HepG2 (cell line): ENCODE data around the gene NME1. TPM values are rescaled to one million over a fixed set of nuclear protein-coding genes. Genes with fewer than 3 reads are reported as not detected.

ENCODE experiments used
- BRCA1 ChIP-seq: sonication (generic); formaldehyde crosslinking; IDR thresholded peaks from 2 replicates; pipeline ENCODE4 v1.4.0; 2020; ENCODE audit warnings: missing genetic modification reagents
- CCDC6 ChIP-seq: sonication (generic); formaldehyde crosslinking; IDR thresholded peaks from 2 replicates; pipeline ENCODE4 v1.8.1; 2022; ENCODE audit warnings: mild to moderate bottlenecking, missing genetic modification reagents, moderate library complexity
- EHMT2 ChIP-seq: fragments of 200-600 bp; sonication (generic); IDR thresholded peaks from 2 replicates; pipeline ENCODE4 v1.7.0; 2017; ENCODE audit warnings: antibody characterized with exemption, low read depth, low read length, borderline replicate concordance
- KMT2B ChIP-seq: IDR thresholded peaks from 2 replicates; pipeline ENCODE4 v1.6.1; 2016; ENCODE audit warnings: missing genetic modification reagents, missing compliant biosample characterization
- PPARG ChIP-seq: conservative IDR thresholded peaks from 2 replicates; pipeline ENCODE4 v1.6.1; 2016; ENCODE audit warnings: missing biosample characterization, missing genetic modification reagents
- TEAD2 ChIP-seq: sonication (generic); formaldehyde crosslinking; IDR thresholded peaks from 2 replicates; pipeline ENCODE4 v1.9.0; 2021; ENCODE audit warnings: missing genetic modification reagents
- ZNF225 ChIP-seq: sonication (generic); formaldehyde crosslinking; IDR thresholded peaks from 2 replicates; pipeline ENCODE4 v1.4.0; 2020; ENCODE audit warnings: mild to moderate bottlenecking, missing genetic modification reagents
- ZNF296 ChIP-seq: sonication (generic); formaldehyde crosslinking; conservative IDR thresholded peaks from 2 replicates; pipeline ENCODE4 v1.5.0; 2020; ENCODE audit warnings: mild to moderate bottlenecking, missing genetic modification reagents
- ZNF430 ChIP-seq: sonication (generic); formaldehyde crosslinking; IDR thresholded peaks from 2 replicates; pipeline ENCODE4 v1.9.0; 2021; ENCODE audit warnings: mild to moderate bottlenecking, missing genetic modification reagents
- ZNF501 ChIP-seq: sonication (generic); formaldehyde crosslinking; IDR thresholded peaks from 2 replicates; pipeline ENCODE4 v1.5.1; 2020; ENCODE audit warnings: mild to moderate bottlenecking, moderate library complexity, missing genetic modification reagents
- ZNF556 ChIP-seq: sonication (generic); formaldehyde crosslinking; IDR thresholded peaks from 2 replicates; pipeline ENCODE4 v1.4.0; 2020; ENCODE audit warnings: mild to moderate bottlenecking, missing genetic modification reagents, borderline replicate concordance
- ZNF558 ChIP-seq: sonication (generic); formaldehyde crosslinking; IDR thresholded peaks from 2 replicates; pipeline ENCODE4 v1.9.0; 2022; ENCODE audit warnings: mild to moderate bottlenecking, missing genetic modification reagents, borderline replicate concordance
- ZNF564 ChIP-seq: sonication (generic); formaldehyde crosslinking; IDR thresholded peaks from 2 replicates; pipeline ENCODE4 v1.8.1; 2023; ENCODE audit warnings: mild to moderate bottlenecking, missing genetic modification reagents
- ZNF569 ChIP-seq: sonication (generic); formaldehyde crosslinking; IDR thresholded peaks from 2 replicates; pipeline ENCODE4 v1.5.0; 2020; ENCODE audit warnings: mild to moderate bottlenecking, missing genetic modification reagents, moderate library complexity, borderline replicate concordance
- ZNF724P ChIP-seq: sonication (generic); formaldehyde crosslinking; IDR thresholded peaks from 2 replicates; pipeline ENCODE4 v1.8.0; 2022; ENCODE audit warnings: missing genetic modification reagents, borderline replicate concordance
- ZNF768 ChIP-seq: sonication (generic); formaldehyde crosslinking; IDR thresholded peaks from 2 replicates; pipeline ENCODE4 v1.4.0; 2020; ENCODE audit warnings: missing genetic modification reagents
- ZNF775 ChIP-seq: sonication (generic); formaldehyde crosslinking; IDR thresholded peaks from 2 replicates; pipeline ENCODE4 v1.4.0; 2020; ENCODE audit warnings: missing genetic modification reagents, mild to moderate bottlenecking, moderate library complexity, borderline replicate concordance
- polyA plus RNA-seq, 8 experiments: library from polyadenylated mRNA; depleted of rRNA in 3 of 8; stranded (reverse) in 7 of 8; unstranded in 1 of 8; fragments of >200 nt; fragmentation: Illumina TruSeq in 4 of 8; extraction: Trizol in 4 of 8; gene quantifications; 2 replicates each; pipeline versions ENCODE4 v1.2.1 to v1.2.3, GENCODE V29; 2011 to 2016; ENCODE audit warnings: low read depth in 4 of 8, missing spikeins in 1 of 8, mixed read lengths in 1 of 8; ENCODE audit not compliant: insufficient read depth in 1 of 8
- total RNA-seq, 5 experiments: library from RNA; depleted of rRNA; stranded (reverse); fragments of >200 nt; fragmentation: Illumina TruSeq; extraction: Trizol; gene quantifications; 2 replicates each; pipeline ENCODE4 v1.2.3, GENCODE V29; 2016; ENCODE audit warnings: low read depth in 1 of 5
- TF ChIP-seq, protein P1 (sequence below): sonication (generic); formaldehyde crosslinking; IDR thresholded peaks from 2 replicates; pipeline ENCODE4 v1.4.0; 2020; ENCODE audit warnings: mild to moderate bottlenecking, missing genetic modification reagents
- TF ChIP-seq, protein P2 (sequence below): sonication (generic); formaldehyde crosslinking; IDR thresholded peaks from 2 replicates; pipeline ENCODE4 v1.8.1; 2023; ENCODE audit warnings: mild to moderate bottlenecking, missing genetic modification reagents, borderline replicate concordance

NME1 gene
- total and polyA plus RNA-seq, 2 of the 13 experiments (the other 11 are each of a cell fraction or from before 2014, with no cell fraction given), result 295 to 516 TPM

DNA sequence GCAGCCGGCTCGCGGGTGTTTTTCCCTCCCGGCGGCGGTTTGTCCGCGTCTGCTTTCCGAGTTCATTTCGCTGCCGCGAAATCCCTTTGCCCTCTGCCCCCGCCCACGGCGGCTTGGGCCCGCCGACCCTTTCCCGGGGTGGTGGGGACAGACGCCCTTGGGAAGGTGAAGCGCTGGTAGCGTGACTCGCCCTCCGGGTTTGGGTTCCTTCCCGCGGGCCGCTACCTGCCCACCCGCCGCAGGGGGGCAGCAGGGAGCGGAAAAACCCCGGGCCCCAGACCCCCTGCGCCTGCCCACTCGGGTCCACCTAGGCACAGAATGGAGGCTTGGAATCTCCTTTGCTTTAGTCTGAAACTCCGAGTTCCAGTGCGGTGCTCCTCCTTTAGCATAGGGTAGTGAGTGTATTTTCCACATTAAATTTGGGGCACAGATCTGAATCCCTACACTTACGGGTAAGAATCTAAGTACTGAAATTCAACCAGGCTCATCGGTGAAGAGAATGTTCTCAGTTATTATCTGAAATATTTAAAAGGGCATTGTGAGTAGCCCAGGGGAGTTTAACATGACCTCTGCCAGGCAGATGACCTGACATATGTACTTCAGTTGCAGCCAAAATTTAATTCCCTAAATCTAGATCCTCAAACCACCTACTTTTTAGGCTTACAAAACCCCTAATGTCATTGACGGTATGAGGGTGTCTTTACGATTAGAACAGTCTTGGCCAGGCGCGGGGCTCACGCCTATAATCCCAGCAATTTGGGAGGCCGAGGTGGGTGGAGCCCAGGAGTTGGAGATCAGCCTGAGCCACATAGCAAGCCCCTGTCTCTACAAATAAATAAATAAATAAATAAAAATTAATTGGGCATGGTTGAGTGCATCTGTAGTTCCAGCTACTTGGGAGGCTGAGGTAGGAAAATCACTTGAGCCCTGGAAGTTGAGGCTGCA, 13.9 kb downstream of the NME1 start (continued):
- TF ChIP-seq, protein P1, sequence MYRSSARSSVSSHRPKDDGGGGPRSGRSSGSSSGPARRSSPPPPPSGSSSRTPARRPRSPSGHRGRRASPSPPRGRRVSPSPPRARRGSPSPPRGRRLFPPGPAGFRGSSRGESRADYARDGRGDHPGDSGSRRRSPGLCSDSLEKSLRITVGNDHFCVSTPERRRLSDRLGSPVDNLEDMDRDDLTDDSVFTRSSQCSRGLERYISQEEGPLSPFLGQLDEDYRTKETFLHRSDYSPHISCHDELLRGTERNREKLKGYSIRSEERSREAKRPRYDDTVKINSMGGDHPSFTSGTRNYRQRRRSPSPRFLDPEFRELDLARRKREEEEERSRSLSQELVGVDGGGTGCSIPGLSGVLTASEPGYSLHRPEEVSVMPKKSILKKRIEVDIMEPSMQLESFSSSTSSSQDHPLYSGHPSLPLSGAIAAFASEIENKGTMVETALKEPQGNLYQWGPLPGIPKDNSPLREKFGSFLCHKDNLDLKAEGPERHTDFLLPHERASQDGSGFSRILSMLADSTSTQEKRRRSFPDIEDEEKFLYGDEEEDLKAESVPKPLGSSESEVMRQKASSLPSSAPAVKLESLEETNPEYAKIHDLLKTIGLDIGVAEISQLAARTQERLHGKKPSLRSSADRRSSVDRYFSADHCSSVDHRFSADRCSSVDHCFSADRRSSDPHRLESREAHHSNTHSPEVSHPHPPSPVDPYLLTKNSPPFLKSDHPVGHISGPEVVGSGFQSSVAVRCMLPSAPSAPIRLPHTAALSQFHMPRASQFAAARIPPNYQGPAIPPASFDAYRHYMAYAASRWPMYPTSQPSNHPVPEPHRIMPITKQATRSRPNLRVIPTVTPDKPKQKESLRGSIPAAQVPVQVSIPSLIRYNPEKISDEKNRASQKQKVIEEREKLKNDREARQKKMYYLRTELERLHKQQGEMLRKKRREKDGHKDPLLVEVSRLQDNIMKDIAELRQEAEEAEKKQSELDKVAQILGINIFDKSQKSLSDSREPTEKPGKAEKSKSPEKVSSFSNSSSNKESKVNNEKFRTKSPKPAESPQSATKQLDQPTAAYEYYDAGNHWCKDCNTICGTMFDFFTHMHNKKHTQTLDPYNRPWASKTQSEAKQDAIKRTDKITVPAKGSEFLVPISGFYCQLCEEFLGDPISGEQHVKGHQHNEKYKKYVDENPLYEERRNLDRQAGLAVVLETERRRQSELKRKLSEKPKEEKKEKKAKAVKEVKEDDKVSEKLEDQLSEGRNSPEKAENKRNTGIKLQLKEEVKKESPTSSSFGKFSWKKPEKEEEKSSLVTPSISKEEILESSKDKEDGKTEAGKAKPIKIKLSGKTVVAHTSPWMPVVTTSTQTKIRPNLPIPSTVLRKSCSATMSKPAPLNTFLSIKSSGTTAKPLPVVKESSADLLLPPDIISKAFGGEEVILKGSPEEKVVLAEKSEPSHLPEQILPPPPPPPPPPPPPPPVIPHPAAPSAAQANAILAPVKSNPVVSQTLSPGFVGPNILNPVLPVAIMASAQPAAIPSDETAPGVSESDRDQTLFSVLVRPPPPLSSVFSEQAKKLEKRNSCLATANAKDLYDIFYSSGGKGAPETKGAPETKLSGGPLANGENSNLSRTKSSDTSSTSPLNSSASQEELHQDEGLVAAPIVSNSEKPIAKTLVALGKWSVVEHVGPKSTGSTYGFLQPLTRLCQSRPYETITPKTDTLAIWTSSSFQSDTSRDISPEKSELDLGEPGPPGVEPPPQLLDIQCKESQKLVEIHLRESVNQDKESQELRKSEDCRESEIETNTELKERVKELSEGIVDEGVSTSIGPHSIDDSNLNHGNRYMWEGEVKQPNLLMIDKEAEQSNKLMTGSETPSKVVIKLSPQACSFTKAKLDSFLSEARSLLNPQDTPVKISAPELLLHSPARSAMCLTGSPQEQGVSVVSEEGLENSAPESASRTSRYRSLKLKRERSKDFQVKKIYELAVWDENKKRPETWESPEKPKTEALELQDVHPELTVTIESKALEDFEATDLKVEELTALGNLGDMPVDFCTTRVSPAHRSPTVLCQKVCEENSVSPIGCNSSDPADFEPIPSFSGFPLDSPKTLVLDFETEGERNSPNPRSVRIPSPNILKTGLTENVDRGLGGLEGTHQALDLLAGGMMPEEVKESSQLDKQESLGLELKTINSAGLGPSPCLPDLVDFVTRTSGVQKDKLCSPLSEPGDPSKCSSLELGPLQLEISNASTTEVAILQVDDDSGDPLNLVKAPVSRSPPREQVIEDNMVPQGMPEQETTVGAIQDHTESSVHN (CRISPR knock-in tag), result no peak
- TF ChIP-seq PPARG (CRISPR knock-in tag), result no peak
- TF ChIP-seq ZNF225, result no peak; the same call in 1 of the 2 replicates
- no peak; the same call in 1 of the 2 replicates for TF ChIP-seq ZNF558 (CRISPR knock-in tag)
- no peak for TF ChIP-seq ZNF724P (CRISPR knock-in tag)
- TF ChIP-seq TEAD2 (CRISPR knock-in tag), result no peak
- TF ChIP-seq ZNF768, result no peak
- TF ChIP-seq ZNF569 (CRISPR knock-in tag), result no peak
- TF ChIP-seq EHMT2, result no peak
- TF ChIP-seq ZNF775 (CRISPR knock-in tag), result 0 out of 2 replicates have a peak, but pooled peaks have one; percentile 60
- TF ChIP-seq ZNF430 (CRISPR knock-in tag), result no peak
- peak; percentile 11; the same call in 1 of the 2 replicates for TF ChIP-seq KMT2B
- no peak for TF ChIP-seq ZNF556 (CRISPR knock-in tag)
- TF ChIP-seq CCDC6, result no peak; the same call in none of the 2 replicates
- TF ChIP-seq ZNF296 (CRISPR knock-in tag), result no peak
- no peak for TF ChIP-seq BRCA1 (CRISPR knock-in tag)
- peak; percentile 86 for TF ChIP-seq ZNF501 (CRISPR knock-in tag)
- TF ChIP-seq, protein P2, sequence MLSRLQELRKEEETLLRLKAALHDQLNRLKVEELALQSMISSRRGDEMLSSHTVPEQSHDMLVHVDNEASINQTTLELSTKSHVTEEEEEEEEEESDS (CRISPR knock-in tag), result peak; percentile 83; the same call in 1 of the 2 replicates
- TF ChIP-seq ZNF564 (CRISPR knock-in tag), result no peak
